ENCODE measurements around the gene PRCC. TPM values are rescaled to one million over a fixed set of nuclear protein-coding genes. Genes with fewer than 3 reads are reported as not detected.

The PRCC gene
- polyA plus RNA-seq, 4 donors, result 45.2 to 56.7 (median 52.8) TPM

DNA sequence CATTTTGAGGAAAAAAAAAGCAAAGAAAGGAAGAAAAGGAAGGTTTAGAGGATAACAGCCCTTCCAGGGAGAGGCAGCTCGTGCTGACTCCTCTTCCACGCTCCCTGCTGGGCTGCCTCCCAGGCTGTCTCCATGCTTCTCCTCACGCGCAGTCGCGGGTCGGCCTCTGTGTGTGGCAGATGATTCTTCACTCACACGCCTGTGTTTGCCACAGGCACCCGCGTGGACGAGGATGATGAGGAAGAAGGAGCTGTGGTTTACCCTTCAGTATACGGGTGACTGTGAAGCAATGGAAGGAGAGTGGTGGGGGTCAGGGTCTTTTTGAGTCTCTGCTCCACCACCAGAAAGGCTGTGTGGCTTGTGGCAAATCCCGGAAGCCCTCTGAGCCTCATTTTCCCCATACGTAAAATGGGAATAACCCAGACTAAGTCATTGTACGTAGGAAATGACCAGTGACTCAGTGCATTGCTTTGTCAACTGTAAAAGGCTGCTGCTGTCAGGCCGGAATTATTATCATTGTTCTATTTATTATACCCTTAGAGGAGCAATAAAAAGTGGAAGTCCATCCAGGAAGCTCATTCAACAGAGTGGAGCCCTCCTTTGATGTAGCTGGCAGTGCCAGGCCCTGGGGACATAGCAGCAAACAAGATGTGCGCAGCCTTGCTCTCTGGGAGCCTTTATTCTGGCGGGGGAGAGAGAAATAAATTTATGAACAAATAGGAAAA, 61.2 kb downstream of the PRCC start:
- Histone ChIP-seq H3K27me3 (ENCODE audit: control insufficient read depth in 3 of 3, insufficient read depth in 3 of 3, low read length in 3 of 3) (peaks cover 0 to 9% (median 0%) of the 10 kb centered on the region in 3 donors), H3K9me3 (ENCODE audit: control insufficient read depth in 2 of 2, insufficient read depth in 1 of 2, low read depth in 1 of 2, low read length in 1 of 2) (no peaks in the 10 kb centered on the region), H3K4me3 (ENCODE audit: low read depth in 1 of 3, low read length in 3 of 3) (no peak overlapping the region), H3K27ac (ENCODE audit: low read depth in 1 of 3, low read length in 2 of 3) (no peak overlapping the region), H3K36me3 (ENCODE audit: control insufficient read depth in 3 of 3, insufficient read depth in 2 of 3, low read depth in 1 of 3, low read length in 3 of 3) (no peaks in the 10 kb centered on the region), H3K4me1 (ENCODE audit: control insufficient read depth in 3 of 3, insufficient read depth in 2 of 3, low read depth in 1 of 3, low read length in 2 of 3) (no peaks in the 10 kb centered on the region)
- no peak for DNase-seq
- 66 to 73% (median 70%) methylated on average over 18 of the region's 18 CpGs for WGBS, 3 donors
- no peak for FAIRE-seq

DNA sequence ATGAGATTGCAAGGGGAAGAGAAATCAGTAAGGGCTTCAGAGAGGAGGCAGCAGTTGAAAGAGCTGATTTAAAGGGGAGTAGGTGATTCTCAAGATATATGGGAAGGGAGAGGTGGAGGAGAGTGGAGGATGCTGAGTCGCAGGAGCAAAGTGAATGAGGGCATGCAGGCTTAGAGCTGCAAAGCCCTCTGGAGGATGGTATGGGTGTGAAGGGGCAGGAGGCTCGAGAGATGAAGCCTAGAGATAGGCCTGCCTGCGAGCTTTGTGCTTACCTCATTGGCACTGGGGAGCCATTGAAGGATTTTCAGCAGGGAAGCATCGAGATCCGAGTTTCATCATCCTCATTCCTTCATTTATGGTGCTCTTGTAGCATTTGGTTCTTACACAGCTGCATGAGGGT, 65.1 kb downstream of the PRCC start:
- Histone ChIP-seq H3K27me3 (ENCODE audit: control insufficient read depth in 3 of 3, insufficient read depth in 3 of 3, low read length in 3 of 3) (peaks cover 0 to 38% (median 0%) of the 10 kb centered on the region in 3 donors), H3K4me1 (ENCODE audit: control insufficient read depth in 3 of 3, insufficient read depth in 2 of 3, low read depth in 1 of 3, low read length in 2 of 3) (no peaks in the 10 kb centered on the region), H3K36me3 (ENCODE audit: control insufficient read depth in 3 of 3, insufficient read depth in 2 of 3, low read depth in 1 of 3, low read length in 3 of 3) (no peaks in the 10 kb centered on the region), H3K4me3 (ENCODE audit: low read depth in 1 of 3, low read length in 3 of 3) (no peak overlapping the region), H3K9me3 (ENCODE audit: control insufficient read depth in 2 of 2, insufficient read depth in 1 of 2, low read depth in 1 of 2, low read length in 1 of 2) (no peaks in the 10 kb centered on the region), H3K27ac (ENCODE audit: low read depth in 1 of 3, low read length in 2 of 3) (no peak overlapping the region)
- 44 to 63% (median 57%) methylated on average over 5 of the region's 5 CpGs for WGBS, 3 donors
- DNase-seq (no peak), FAIRE-seq (no peak)

DNA sequence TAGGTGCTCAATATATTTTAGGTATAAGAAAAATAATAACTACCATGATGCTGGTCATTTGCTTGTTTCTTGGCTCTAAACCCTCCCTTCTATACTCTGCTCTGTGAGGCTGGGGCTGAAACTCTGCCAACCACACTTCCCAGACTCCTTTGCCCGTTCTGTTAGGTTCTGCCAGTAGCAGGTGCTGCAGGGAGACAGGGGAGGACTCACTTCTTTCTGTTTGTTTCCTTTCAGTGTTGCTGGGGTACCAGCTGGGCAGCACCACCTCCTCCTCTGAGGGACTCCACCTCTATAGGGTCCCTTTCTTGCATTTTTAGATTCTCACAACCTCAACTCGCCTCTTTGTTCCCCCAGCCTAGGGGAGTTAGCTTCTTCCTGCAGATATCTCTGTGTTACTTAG, 66.3 kb downstream of the PRCC start:
- H3K9me3 ChIP-seq (ENCODE audit: control insufficient read depth in 2 of 2, insufficient read depth in 1 of 2, low read depth in 1 of 2, low read length in 1 of 2), result no peaks in the 10 kb centered on the region
- FAIRE-seq, result no peak
- WGBS, 3 donors, result 30 to 46% (median 37%) methylated on average over 2 of the region's 2 CpGs
- H3K27ac ChIP-seq (ENCODE audit: low read depth in 1 of 3, low read length in 2 of 3), result no peak overlapping the region
- no peaks in the 10 kb centered on the region for H3K36me3 ChIP-seq (ENCODE audit: control insufficient read depth in 3 of 3, insufficient read depth in 2 of 3, low read depth in 1 of 3, low read length in 3 of 3)
- no peak overlapping the region for H3K4me3 ChIP-seq (ENCODE audit: low read depth in 1 of 3, low read length in 3 of 3)
- no peaks in the 10 kb centered on the region for H3K4me1 ChIP-seq (ENCODE audit: control insufficient read depth in 3 of 3, insufficient read depth in 2 of 3, low read depth in 1 of 3, low read length in 2 of 3)
- H3K27me3 ChIP-seq (ENCODE audit: control insufficient read depth in 3 of 3, insufficient read depth in 3 of 3, low read length in 3 of 3), result peaks cover 0 to 38% (median 0%) of the 10 kb centered on the region in 3 donors
- no peak for DNase-seq

DNA sequence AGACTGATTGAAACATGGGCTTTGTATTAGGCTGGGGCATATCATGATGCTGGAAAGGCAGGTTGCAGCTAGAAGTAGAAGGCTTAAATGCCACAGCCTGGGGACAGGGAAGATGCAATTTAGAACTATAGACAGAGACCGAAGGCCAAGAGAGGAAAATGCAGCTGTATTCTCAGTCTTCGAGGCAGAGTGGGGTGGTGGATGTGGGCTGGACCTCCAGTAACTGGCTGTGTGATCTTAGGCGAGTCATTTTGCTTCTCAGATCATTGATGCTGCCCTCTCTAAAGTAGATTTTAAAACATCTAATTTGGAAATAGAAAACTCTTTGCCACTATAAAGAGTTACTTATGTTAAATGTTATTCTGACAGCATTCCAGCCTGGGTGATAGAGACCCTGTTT, 67.0 kb downstream of the PRCC start:
- FAIRE-seq (no peak), DNase-seq (no peak)

DNA sequence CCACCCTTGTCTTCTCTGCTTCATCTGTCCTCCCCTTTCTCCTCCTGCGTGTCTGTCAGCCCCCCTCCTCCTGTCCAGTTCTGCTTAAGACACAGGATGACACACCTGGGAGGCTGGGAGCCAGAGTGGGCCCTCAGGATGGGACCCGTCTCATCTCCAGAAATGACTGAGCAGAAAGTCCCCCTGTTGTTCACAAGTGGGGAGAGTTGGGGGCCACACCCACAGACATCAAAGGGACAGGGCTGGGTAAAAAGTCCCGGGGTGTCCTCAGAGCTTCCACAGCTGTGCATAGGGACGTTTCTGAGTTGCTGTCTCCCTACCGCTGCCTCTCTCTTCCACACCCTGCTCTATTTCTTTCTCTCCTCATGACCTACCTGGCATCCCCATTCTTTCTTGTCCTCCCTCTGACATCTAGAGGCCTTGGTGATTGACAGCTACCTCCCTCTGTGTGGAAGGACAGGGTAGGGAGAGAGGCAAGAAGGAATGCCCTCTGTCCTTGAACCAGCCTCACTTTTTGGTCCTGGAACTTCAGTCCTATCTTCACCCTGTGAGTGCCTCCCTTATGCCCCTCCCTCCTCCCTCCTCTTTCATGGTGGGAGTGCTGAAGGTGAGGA, 68.8 kb downstream of the PRCC start:
- FAIRE-seq (no peak), DNase-seq (no peak)
- Histone ChIP-seq H3K27ac (ENCODE audit: low read depth in 1 of 3, low read length in 2 of 3) (no peak overlapping the region), H3K9me3 (ENCODE audit: control insufficient read depth in 2 of 2, insufficient read depth in 1 of 2, low read depth in 1 of 2, low read length in 1 of 2) (no peaks in the 10 kb centered on the region), H3K27me3 (ENCODE audit: control insufficient read depth in 3 of 3, insufficient read depth in 3 of 3, low read length in 3 of 3) (peaks cover 0 to 57% (median 0%) of the 10 kb centered on the region in 3 donors), H3K36me3 (ENCODE audit: control insufficient read depth in 3 of 3, insufficient read depth in 2 of 3, low read depth in 1 of 3, low read length in 3 of 3) (no peaks in the 10 kb centered on the region), H3K4me1 (ENCODE audit: control insufficient read depth in 3 of 3, insufficient read depth in 2 of 3, low read depth in 1 of 3, low read length in 2 of 3) (no peaks in the 10 kb centered on the region), H3K4me3 (ENCODE audit: low read depth in 1 of 3, low read length in 3 of 3) (no peak overlapping the region)
- whole genome bisulfite sequencing, 3 donors, result 30 to 52% (median 32%) methylated on average over 5 of the region's 5 CpGs

More for the DNA sequence above, 67.0 kb downstream of the PRCC start:
- peaks cover 0 to 45% (median 0%) of the 10 kb centered on the region in 3 donors for H3K27me3 ChIP-seq (ENCODE audit: control insufficient read depth in 3 of 3, insufficient read depth in 3 of 3, low read length in 3 of 3)
- no peaks in the 10 kb centered on the region for H3K4me1 ChIP-seq (ENCODE audit: control insufficient read depth in 3 of 3, insufficient read depth in 2 of 3, low read depth in 1 of 3, low read length in 2 of 3)
- no peak overlapping the region for H3K27ac ChIP-seq (ENCODE audit: low read depth in 1 of 3, low read length in 2 of 3)
- WGBS, 3 donors, result 58 to 70% (median 58%) methylated on average over 3 of the region's 3 CpGs
- no peak overlapping the region for H3K4me3 ChIP-seq (ENCODE audit: low read depth in 1 of 3, low read length in 3 of 3)
- H3K9me3 ChIP-seq (ENCODE audit: control insufficient read depth in 2 of 2, insufficient read depth in 1 of 2, low read depth in 1 of 2, low read length in 1 of 2), result no peaks in the 10 kb centered on the region
- no peaks in the 10 kb centered on the region for H3K36me3 ChIP-seq (ENCODE audit: control insufficient read depth in 3 of 3, insufficient read depth in 2 of 3, low read depth in 1 of 3, low read length in 3 of 3)

DNA sequence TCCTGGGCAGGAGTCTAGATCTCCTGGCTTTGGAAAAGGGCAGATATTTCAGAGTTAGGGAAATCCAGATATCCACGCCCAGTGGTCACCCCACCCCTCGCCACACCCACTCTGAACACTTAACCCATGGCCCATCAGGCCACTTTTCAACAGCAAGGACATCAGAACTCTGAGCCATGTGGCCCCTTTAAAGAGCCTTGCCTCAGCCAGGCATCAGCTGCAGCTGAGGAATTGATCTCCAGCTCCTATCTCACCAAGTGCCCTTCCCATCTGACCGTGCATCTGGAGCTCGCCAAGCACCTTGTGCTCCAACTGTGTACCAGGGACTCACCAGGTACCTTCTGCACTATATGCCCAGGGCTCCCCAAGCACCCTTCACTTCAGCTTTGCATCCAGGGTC, 69.6 kb downstream of the PRCC start:
- WGBS, 3 donors, result 29 to 70% (median 56%) methylated on average over 4 of the region's 4 CpGs

DNA sequence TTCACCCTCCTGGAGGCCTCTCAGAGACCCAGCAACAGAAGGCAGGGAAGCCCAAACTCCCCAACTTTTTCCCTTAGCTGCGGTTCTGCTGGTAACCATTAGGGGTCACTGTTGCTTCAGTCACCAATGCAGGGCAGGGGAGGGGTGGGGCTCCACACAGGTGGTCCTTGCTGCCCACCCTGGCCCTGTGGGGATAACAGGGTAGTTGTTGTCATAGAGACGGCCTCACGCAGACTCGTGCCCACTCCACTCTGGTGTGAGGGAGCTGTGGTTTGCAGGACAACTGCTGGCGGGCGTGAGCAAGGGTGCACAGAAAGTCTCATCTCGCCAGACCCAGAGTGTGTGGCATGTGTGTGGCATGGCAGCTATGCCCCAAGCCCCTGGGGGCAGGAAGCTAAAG, 71.6 kb downstream of the PRCC start:
- FAIRE-seq, result no peak
- Histone ChIP-seq H3K27ac (ENCODE audit: low read depth in 1 of 3, low read length in 2 of 3) (no peak overlapping the region), H3K4me1 (ENCODE audit: control insufficient read depth in 3 of 3, insufficient read depth in 2 of 3, low read depth in 1 of 3, low read length in 2 of 3) (no peaks in the 10 kb centered on the region), H3K27me3 (ENCODE audit: control insufficient read depth in 3 of 3, insufficient read depth in 3 of 3, low read length in 3 of 3) (peaks cover 0 to 75% (median 22%) of the 10 kb centered on the region in 3 donors), H3K9me3 (ENCODE audit: control insufficient read depth in 2 of 2, insufficient read depth in 1 of 2, low read depth in 1 of 2, low read length in 1 of 2) (no peaks in the 10 kb centered on the region), H3K36me3 (ENCODE audit: control insufficient read depth in 3 of 3, insufficient read depth in 2 of 3, low read depth in 1 of 3, low read length in 3 of 3) (no peaks in the 10 kb centered on the region), H3K4me3 (ENCODE audit: low read depth in 1 of 3, low read length in 3 of 3) (no peak overlapping the region)
- 21 to 30% (median 22%) methylated on average over 7 of the region's 7 CpGs for WGBS, 3 donors
- DNase-seq, result peak; percentile 32 to 41

More for the DNA sequence above, 69.6 kb downstream of the PRCC start:
- no peaks in the 10 kb centered on the region for H3K36me3 ChIP-seq (ENCODE audit: control insufficient read depth in 3 of 3, insufficient read depth in 2 of 3, low read depth in 1 of 3, low read length in 3 of 3)
- no peak overlapping the region for H3K4me3 ChIP-seq (ENCODE audit: low read depth in 1 of 3, low read length in 3 of 3)
- H3K27me3 ChIP-seq (ENCODE audit: control insufficient read depth in 3 of 3, insufficient read depth in 3 of 3, low read length in 3 of 3), result peaks cover 0 to 64% (median 5%) of the 10 kb centered on the region in 3 donors
- DNase-seq (no peak), FAIRE-seq (no peak)
- no peak overlapping the region for H3K27ac ChIP-seq (ENCODE audit: low read depth in 1 of 3, low read length in 2 of 3)
- H3K4me1 ChIP-seq (ENCODE audit: control insufficient read depth in 3 of 3, insufficient read depth in 2 of 3, low read depth in 1 of 3, low read length in 2 of 3), result no peaks in the 10 kb centered on the region
- no peaks in the 10 kb centered on the region for H3K9me3 ChIP-seq (ENCODE audit: control insufficient read depth in 2 of 2, insufficient read depth in 1 of 2, low read depth in 1 of 2, low read length in 1 of 2)

DNA sequence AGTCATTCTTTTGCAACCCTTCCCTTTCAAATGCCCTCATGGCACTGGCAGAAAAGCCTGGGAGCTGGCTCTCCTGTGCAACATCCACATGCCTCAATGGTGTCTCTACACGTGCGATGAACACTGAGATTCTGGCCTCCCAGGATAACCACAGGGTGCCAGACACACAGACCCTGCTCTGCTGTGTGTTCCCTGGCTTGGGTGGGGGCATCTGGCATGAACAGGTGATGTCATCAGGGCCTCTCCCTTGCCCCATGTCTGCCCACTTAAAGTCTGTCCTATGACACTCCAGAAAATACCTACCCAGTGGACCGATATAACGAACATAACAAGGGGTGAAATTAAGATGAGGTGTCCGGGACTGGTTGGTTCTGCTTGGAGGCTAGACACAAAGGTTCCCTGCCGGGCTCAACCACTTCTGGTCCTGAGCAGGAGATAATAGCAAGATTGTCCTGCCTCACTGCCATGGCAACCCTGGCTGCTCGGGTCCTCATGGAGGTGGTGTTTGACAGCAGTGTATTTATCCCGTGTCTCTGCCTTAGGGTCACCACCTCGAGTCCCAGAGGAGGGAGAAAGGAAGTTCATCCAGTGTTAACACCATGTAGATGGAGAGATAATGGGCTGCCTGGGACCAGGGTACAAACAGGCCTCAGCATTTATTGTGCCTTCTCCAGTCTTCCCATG, 72.2 kb downstream of the PRCC start:
- DNase-seq, result no peak
- 31 to 41% (median 40%) methylated on average over 9 of the region's 9 CpGs for WGBS, 3 donors
- Histone ChIP-seq H3K4me3 (ENCODE audit: low read depth in 1 of 3, low read length in 3 of 3) (no peak overlapping the region), H3K4me1 (ENCODE audit: control insufficient read depth in 3 of 3, insufficient read depth in 2 of 3, low read depth in 1 of 3, low read length in 2 of 3) (no peaks in the 10 kb centered on the region), H3K27ac (ENCODE audit: low read depth in 1 of 3, low read length in 2 of 3) (no peak overlapping the region), H3K9me3 (ENCODE audit: control insufficient read depth in 2 of 2, insufficient read depth in 1 of 2, low read depth in 1 of 2, low read length in 1 of 2) (no peaks in the 10 kb centered on the region), H3K27me3 (ENCODE audit: control insufficient read depth in 3 of 3, insufficient read depth in 3 of 3, low read length in 3 of 3) (peaks cover 0 to 76% (median 27%) of the 10 kb centered on the region in 3 donors), H3K36me3 (ENCODE audit: control insufficient read depth in 3 of 3, insufficient read depth in 2 of 3, low read depth in 1 of 3, low read length in 3 of 3) (no peaks in the 10 kb centered on the region)
- FAIRE-seq, result no peak

Data from small intestine (tissue), 7 donors.